Measurements from ENCODE around the gene CARTPT. TPM values are rescaled to one million over a fixed set of nuclear protein-coding genes. Genes with fewer than 3 reads are reported as not detected.

The CARTPT gene
- total RNA-seq, 2 donors from 2014 or later, result not detected

DNA sequence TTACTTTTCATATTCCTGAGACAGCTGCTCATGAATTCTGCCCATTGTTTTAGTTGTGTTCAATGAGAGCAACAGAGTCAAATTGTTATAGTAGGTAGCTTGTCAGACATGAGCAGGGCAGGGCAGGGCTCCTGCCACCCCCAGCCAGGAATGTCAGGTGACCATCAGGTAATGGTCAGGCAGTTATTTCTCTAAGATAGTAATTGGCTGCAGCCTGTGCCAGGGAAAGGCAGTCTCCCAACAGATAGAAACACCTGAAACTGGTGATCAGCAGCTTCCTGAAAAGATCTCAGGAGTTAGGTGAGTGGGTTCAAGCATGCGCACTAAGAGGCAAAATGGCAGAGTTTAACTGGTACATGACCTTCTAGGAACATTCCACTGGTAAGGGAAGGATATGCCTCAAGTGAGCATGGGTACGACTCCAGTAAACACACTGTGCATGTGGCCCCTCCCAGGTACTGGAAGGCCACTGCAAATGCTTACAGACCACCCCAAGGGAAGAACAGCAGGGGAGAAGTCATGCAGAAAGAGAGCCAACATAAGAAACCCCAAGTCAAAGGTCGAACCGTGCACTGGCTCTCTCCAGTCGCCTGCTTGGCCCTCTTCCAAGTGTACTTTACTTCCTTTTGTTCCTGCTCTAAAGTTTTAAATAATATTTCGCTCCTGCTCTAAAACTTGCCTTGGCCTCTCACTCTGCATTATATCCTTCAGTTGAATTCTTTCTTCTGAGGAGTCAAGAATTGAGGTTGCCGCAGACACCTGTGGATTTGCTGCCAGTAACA, 25.1 kb downstream of the CARTPT start:
- no peak for DNase-seq
- no peaks in the 10 kb centered on the region for H3K4me1 Mint-ChIP-seq
- H3K27ac Mint-ChIP-seq, result no peak overlapping the region
- no peaks in the 10 kb centered on the region for H3K27me3 Mint-ChIP-seq (ENCODE audit: insufficient read depth)
- H3K9me3 Mint-ChIP-seq, result no peaks in the 10 kb centered on the region
- H3K9me3 ChIP-seq (ENCODE audit: control insufficient read depth, low read length), result no peaks in the 10 kb centered on the region
- H3K36me3 Mint-ChIP-seq (ENCODE audit: low read depth), result no peaks in the 10 kb centered on the region
- no peak overlapping the region for H3K4me3 ChIP-seq (ENCODE audit: low read length)
- no peak overlapping the region for H3K9ac ChIP-seq (ENCODE audit: extremely low read depth, low read length, poor library complexity, severe bottlenecking)
- H3K27ac ChIP-seq (ENCODE audit: low read depth, low read length), result no peak overlapping the region
- H3K4me1 ChIP-seq (ENCODE audit: control insufficient read depth, insufficient read depth, low read length), result no peaks in the 10 kb centered on the region
- H3K4me3 Mint-ChIP-seq, result no peak overlapping the region
- WGBS, 2 experiments (ENCODE audit: insufficient coverage in 1 of 2, insufficient read length in 1 of 2), result 92 to 100% methylated on average over 4 to 7 of the region's 7 CpGs
- no peaks in the 10 kb centered on the region for H3K36me3 ChIP-seq (ENCODE audit: control insufficient read depth, insufficient read depth, low read length)
- H3K27me3 ChIP-seq (ENCODE audit: control insufficient read depth, insufficient read depth, low read length, poor library complexity, severe bottlenecking), result no peaks in the 10 kb centered on the region
- TF ChIP-seq, protein P1, sequence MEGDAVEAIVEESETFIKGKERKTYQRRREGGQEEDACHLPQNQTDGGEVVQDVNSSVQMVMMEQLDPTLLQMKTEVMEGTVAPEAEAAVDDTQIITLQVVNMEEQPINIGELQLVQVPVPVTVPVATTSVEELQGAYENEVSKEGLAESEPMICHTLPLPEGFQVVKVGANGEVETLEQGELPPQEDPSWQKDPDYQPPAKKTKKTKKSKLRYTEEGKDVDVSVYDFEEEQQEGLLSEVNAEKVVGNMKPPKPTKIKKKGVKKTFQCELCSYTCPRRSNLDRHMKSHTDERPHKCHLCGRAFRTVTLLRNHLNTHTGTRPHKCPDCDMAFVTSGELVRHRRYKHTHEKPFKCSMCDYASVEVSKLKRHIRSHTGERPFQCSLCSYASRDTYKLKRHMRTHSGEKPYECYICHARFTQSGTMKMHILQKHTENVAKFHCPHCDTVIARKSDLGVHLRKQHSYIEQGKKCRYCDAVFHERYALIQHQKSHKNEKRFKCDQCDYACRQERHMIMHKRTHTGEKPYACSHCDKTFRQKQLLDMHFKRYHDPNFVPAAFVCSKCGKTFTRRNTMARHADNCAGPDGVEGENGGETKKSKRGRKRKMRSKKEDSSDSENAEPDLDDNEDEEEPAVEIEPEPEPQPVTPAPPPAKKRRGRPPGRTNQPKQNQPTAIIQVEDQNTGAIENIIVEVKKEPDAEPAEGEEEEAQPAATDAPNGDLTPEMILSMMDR (conservative IDR thresholded peaks at IDR 0.05), result no peak

DNA sequence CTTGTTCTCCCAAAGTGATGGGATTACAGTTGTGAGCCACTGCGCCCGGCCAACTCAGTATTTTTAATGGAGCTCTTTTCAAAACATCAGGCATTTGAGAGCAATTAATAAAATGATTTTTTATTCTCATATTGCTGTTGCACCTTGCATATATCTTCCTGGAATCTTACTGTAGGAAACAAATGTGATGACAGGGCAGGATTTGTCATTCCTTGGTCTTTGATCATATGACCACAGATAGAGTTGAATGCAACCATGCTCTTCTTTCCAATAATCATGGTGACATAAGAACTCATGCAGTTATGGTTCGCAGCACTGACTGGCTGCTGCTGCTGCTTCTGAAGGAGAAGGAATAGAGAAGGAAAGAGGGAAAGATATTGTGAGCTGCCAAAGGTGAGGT, 28.1 kb downstream of the CARTPT start:
- Histone ChIP-seq H3K36me3 (ENCODE audit: control insufficient read depth, insufficient read depth, low read length) (no peaks in the 10 kb centered on the region), H3K4me1 (ENCODE audit: control insufficient read depth, insufficient read depth, low read length) (no peaks in the 10 kb centered on the region), H3K27ac (ENCODE audit: low read depth, low read length) (no peak overlapping the region), H3K27me3 (ENCODE audit: control insufficient read depth, insufficient read depth, low read length, poor library complexity, severe bottlenecking) (no peaks in the 10 kb centered on the region), H3K4me3 (ENCODE audit: low read length) (no peak overlapping the region), H3K9me3 (ENCODE audit: control insufficient read depth, low read length) (no peaks in the 10 kb centered on the region), H3K9ac (ENCODE audit: extremely low read depth, low read length, poor library complexity, severe bottlenecking) (no peak overlapping the region)
- Mint-ChIP-seq H3K27ac (no peak overlapping the region), H3K4me3 (no peak overlapping the region), H3K27me3 (ENCODE audit: insufficient read depth) (no peaks in the 10 kb centered on the region), H3K36me3 (ENCODE audit: low read depth) (no peaks in the 10 kb centered on the region), H3K4me1 (no peaks in the 10 kb centered on the region), H3K9me3 (no peaks in the 10 kb centered on the region)
- WGBS, 2 experiments (ENCODE audit: insufficient coverage in 1 of 2, insufficient read length in 1 of 2), result 97 to 100% methylated on average over 3 of the region's 3 CpGs
- TF ChIP-seq, protein P1 (conservative IDR thresholded peaks at IDR 0.05), result no peak
- no peak for DNase-seq

DNA sequence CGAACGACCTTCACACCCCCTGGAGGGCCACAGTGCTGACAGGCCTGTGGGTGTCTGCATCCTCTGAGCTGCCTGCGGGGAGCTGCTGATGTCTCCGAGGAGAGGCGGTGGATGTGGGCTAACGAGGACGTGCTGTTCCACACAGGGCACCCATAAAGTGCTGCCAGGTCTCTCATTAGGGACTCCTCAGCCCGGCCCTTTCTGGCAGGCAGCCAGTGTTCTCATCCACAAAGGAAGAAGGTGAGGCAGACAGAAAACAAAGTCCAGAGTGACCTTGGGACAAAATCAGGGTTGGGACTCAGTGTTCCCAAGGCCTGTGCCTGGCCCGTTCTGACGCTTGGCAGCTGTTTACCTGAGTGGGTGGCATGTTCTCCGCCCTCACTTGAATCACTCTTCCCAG, 29.3 kb downstream of the CARTPT start:
- H3K27me3 Mint-ChIP-seq (ENCODE audit: insufficient read depth), result no peaks in the 10 kb centered on the region

More for the DNA sequence above, 29.3 kb downstream of the CARTPT start:
- Mint-ChIP-seq H3K4me1 (no peaks in the 10 kb centered on the region), H3K27ac (no peak overlapping the region), H3K9me3 (no peaks in the 10 kb centered on the region), H3K36me3 (ENCODE audit: low read depth) (no peaks in the 10 kb centered on the region), H3K4me3 (no peak overlapping the region)
- Histone ChIP-seq H3K36me3 (ENCODE audit: control insufficient read depth, insufficient read depth, low read length) (no peaks in the 10 kb centered on the region), H3K9ac (ENCODE audit: extremely low read depth, low read length, poor library complexity, severe bottlenecking) (no peak overlapping the region), H3K4me3 (ENCODE audit: low read length) (no peak overlapping the region), H3K4me1 (ENCODE audit: control insufficient read depth, insufficient read depth, low read length) (no peaks in the 10 kb centered on the region), H3K27ac (ENCODE audit: low read depth, low read length) (no peak overlapping the region), H3K27me3 (ENCODE audit: control insufficient read depth, insufficient read depth, low read length, poor library complexity, severe bottlenecking) (no peaks in the 10 kb centered on the region), H3K9me3 (ENCODE audit: control insufficient read depth, low read length) (no peaks in the 10 kb centered on the region)
- WGBS, 2 experiments (ENCODE audit: insufficient coverage in 1 of 2, insufficient read length in 1 of 2), result 93 to 95% methylated on average over 6 to 11 of the region's 11 CpGs
- DNase-seq, result no peak
- TF ChIP-seq, protein P1 (conservative IDR thresholded peaks at IDR 0.05), result no peak

Data from endodermal cell (in vitro differentiated cells).